Brain microvascular endothelial cell (primary cell): ENCODE measurements around the gene ROR2.

Source experiments
- DNase-seq: peaks from one replicate; pipeline ENCODE4 v3.0.0-alpha.2; 2020
- H3K27ac ChIP-seq: fragments of 250-450 bp; sonication (Bioruptor Pico); 2 replicates; pipeline ENCODE4 v1.5.1; 2020; ENCODE audit warnings: mild to moderate bottlenecking, moderate library complexity
- H3K27me3 ChIP-seq: fragments of 250-450 bp; sonication (Bioruptor Pico); replicated peaks from 2 replicates; pipeline ENCODE4 v1.5.1; 2020; ENCODE audit warnings: mild to moderate bottlenecking
- H3K36me3 ChIP-seq: fragments of 250-450 bp; sonication (Bioruptor Pico); replicated peaks from 2 replicates; pipeline ENCODE4 v1.5.1; 2020; ENCODE audit warnings: mild to moderate bottlenecking
- H3K4me3 ChIP-seq: 2 replicates; pipeline ENCODE4 v1.5.1; 2011; ENCODE audit warnings: low read depth, mild to moderate bottlenecking, control low read depth, low read length, moderate library complexity
- in situ Hi-C: cut with HindIII; loops from 2 replicates; pipeline ENCODE4 v1.10.0; 2017; ENCODE audit warnings: low sequenced_read_pairs, low pct_ligation_motif_present
- TF ChIP-seq, protein P1 (sequence below): IDR thresholded peaks from 2 replicates; pipeline ENCODE4 v1.5.1; 2011; ENCODE audit warnings: low read depth, mild to moderate bottlenecking, moderate library complexity, low read length, control low read depth, inconsistent platforms; ENCODE audit errors: missing control alignments

Gene ROR2

DNA sequence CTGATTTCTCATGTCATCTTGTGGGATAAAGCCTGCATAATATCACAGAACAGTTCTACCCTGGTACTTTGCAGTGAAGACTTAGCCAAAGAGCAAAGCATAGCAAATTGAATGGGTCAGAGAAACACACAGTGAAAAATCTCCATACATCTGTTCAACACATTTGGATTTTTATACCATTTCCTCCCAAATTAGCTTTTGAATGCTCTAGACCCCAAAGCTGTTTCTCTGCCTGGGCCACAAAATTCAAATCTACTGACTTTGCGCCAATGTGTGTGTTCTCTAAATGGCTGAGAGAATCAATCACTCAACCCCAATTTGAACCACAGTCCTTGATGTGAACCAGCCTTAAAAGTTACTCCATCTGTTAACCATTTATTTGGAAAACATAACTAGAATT lies 289.5 kb downstream of the ROR2 start:
- in situ Hi-C loops = loop anchor here (25.0 kb wide), 1 partner anchor 748 kb away; no protein-coding TSS in a partner anchor
- DNase-seq = no peak
- H3K27ac ChIP-seq = no peak overlapping the region
- no peaks in the 10 kb centered on the region for H3K36me3 ChIP-seq
- H3K27me3 ChIP-seq = no peaks in the 10 kb centered on the region
- H3K4me3 ChIP-seq = no peak overlapping the region
- TF ChIP-seq, protein P1, sequence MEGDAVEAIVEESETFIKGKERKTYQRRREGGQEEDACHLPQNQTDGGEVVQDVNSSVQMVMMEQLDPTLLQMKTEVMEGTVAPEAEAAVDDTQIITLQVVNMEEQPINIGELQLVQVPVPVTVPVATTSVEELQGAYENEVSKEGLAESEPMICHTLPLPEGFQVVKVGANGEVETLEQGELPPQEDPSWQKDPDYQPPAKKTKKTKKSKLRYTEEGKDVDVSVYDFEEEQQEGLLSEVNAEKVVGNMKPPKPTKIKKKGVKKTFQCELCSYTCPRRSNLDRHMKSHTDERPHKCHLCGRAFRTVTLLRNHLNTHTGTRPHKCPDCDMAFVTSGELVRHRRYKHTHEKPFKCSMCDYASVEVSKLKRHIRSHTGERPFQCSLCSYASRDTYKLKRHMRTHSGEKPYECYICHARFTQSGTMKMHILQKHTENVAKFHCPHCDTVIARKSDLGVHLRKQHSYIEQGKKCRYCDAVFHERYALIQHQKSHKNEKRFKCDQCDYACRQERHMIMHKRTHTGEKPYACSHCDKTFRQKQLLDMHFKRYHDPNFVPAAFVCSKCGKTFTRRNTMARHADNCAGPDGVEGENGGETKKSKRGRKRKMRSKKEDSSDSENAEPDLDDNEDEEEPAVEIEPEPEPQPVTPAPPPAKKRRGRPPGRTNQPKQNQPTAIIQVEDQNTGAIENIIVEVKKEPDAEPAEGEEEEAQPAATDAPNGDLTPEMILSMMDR = no peak

DNA sequence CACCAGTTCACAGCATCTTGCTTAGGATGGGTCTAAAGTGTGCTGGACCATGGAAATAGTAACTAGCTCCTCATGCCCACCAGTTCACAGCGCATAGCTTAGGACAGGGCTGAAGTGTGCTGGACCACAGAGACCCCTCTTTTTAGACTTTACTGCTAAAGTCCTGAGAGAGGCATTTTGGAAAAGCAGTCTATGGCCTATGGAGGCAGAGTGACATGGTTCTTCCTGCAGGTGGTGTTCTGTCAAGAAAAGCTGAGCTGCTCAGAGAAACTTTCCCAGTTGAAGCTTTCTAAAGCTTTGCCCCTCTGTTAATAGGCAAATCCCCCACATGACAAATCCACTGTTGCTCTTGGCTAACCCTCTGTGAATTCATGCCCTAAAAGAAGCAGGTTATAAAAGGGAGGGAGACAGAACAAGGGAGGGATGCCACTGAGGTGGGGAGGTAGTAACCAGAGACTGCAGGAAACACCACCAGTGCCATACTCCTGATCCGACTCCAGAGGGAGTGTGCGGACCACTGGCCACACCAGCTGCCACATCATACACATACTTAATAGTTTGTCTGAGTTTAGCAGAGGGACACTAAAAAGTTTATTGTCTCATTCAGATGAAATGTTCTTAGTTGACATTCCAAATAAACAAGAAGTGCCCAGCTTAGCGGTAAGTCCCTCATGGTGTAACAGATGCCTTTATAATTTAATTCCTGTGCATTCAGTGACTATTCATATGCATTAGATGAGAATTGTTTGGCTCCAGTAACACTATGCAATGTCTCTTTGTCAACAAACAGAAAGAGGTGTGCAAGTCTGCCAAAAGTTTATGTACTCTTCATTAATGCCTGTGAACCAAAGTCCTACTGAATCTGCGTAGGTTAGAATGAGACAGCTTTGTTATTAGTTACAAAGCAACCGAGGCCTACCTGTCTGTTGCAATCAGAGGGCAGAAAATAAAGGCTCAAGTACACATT lies 290.2 kb downstream of the ROR2 start:
- no peaks in the 10 kb centered on the region for H3K27me3 ChIP-seq
- in situ Hi-C loops = loop anchor here (25.0 kb wide), 1 partner anchor 748 kb away; no protein-coding TSS in a partner anchor
- H3K36me3 ChIP-seq = no peaks in the 10 kb centered on the region
- TF ChIP-seq, protein P1 = peak; percentile 85
- DNase-seq = peak; percentile 37
- H3K4me3 ChIP-seq = no peak overlapping the region
- no peak overlapping the region for H3K27ac ChIP-seq

DNA sequence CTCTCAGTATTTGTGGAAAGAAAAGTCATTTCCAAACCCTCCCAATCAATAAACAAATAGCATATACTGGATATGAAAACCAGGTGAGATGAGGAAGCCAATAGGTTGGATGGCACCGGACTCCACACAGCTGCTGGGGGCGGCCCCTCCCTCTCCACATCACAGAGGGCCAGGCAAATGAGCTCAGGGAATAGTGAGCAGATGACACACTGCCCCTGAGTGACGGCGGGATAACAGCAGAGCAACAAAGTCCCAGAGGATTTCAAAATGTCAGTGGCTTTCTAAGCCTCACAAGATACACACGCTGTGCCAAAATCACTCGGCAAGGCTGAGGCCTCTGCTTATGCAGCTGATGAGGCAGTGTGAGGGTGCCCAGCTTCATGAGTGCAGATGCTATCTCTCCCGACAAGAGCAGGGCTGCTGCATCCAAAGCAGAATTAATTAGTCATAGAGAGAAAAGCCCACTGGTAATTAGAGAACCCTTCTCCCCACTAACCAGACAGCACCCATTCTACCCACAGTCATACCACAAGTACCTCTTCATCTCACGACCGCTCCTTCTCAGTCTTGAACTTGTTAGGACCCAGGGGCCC lies 291.4 kb downstream of the ROR2 start:
- in situ Hi-C loops = loop anchor here (25.0 kb wide), 1 partner anchor 746 kb away; no protein-coding TSS in a partner anchor
- no peak for DNase-seq
- H3K36me3 ChIP-seq = no peaks in the 10 kb centered on the region

DNA sequence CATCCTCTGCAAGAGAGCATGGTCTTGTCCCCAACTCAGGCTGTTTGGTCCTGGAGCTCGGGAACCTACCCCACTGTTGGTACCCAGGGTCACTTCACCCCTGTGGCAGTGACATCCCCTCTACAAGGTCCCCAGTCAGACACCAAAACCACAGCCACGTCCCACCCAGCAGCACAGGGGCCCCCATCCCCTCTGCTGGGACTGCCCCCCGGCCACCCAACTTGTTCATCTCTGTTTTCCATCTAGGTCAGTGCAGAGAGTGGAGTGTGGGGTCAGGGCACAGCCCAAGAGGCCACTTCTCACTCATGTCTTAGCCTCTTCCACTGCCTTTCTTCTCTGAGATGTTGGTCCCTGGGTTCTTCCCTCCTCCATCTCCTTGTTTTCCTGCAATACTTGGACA lies 292.5 kb downstream of the ROR2 start:
- Histone ChIP-seq H3K27me3 (no peaks in the 10 kb centered on the region), H3K36me3 (no peaks in the 10 kb centered on the region), H3K27ac (no peak overlapping the region), H3K4me3 (no peak overlapping the region)
- TF ChIP-seq, protein P1 = no peak
- in situ Hi-C loops = loop anchor here (25.0 kb wide), 1 partner anchor 745 kb away; no protein-coding TSS in a partner anchor
- DNase-seq = no peak

More for the DNA sequence above, 291.4 kb downstream of the ROR2 start:
- TF ChIP-seq, protein P1 = no peak
- H3K27ac ChIP-seq = no peak overlapping the region
- no peaks in the 10 kb centered on the region for H3K27me3 ChIP-seq
- H3K4me3 ChIP-seq = no peak overlapping the region

DNA sequence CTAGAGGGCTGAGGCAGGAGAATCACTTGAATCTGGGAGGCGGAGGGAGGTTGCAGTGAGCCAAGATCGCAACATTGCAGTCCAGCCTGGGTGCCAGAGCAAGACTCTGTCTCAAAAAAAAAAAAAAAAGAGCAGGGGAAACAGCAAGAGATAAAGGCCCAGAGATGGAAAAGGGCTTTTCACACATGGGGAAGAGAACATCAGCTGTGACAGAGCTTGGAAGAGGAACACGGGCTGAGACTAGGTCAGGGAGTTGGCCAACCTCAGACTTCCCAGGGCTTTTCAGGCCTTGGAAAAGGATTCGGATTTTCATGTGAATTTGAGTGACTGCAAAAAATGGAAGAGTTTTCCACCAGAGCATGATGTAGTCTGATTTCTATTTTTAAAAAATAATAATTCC lies 294.4 kb downstream of the ROR2 start:
- TF ChIP-seq, protein P1 = no peak

More for the DNA sequence above, 294.4 kb downstream of the ROR2 start:
- no peak overlapping the region for H3K4me3 ChIP-seq
- H3K36me3 ChIP-seq = no peaks in the 10 kb centered on the region
- no peak overlapping the region for H3K27ac ChIP-seq
- in situ Hi-C loops = loop anchor here (25.0 kb wide), 1 partner anchor 743 kb away; no protein-coding TSS in a partner anchor
- no peak for DNase-seq
- H3K27me3 ChIP-seq = no peaks in the 10 kb centered on the region
